DMS153 treated with DMSO at 0.1 percent for 48 hours (cell line): ENCODE measurements around the gene STAG3.
"Not testable (repeated sequence)": the region's sequence is repeated elsewhere in the genome, so short reads cannot be mapped to it uniquely, and the experiment has no call there.

Experiments
- DNase-seq: peaks from one replicate; lab custom pipeline; 2025; ENCODE audit not compliant: unreplicated experiment; lab: John Stamatoyannopoulos, UW

STAG3 gene

DNA sequence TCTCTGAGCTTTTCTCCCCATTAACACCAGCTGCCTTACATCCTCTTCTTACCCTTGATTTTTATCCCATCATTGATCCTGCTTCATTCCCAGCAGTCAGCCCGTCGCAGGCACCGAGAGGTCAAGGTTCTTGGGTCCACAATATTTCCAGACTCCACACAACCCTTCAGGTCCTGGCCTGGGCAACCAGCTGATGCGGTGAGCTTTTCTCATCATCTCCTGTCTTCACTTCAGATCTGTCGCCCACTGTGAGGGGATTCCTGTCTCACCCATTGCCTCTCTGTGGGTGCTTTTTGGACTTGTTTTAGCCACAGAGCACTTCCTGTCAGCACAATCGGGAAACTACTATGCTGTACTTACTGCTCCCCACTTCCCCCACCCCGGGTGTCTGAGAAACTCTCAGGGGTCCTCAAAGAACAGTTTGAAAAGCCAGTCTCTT lies 33.6 kb downstream of the STAG3 start:
- no peak for DNase-seq

DNA sequence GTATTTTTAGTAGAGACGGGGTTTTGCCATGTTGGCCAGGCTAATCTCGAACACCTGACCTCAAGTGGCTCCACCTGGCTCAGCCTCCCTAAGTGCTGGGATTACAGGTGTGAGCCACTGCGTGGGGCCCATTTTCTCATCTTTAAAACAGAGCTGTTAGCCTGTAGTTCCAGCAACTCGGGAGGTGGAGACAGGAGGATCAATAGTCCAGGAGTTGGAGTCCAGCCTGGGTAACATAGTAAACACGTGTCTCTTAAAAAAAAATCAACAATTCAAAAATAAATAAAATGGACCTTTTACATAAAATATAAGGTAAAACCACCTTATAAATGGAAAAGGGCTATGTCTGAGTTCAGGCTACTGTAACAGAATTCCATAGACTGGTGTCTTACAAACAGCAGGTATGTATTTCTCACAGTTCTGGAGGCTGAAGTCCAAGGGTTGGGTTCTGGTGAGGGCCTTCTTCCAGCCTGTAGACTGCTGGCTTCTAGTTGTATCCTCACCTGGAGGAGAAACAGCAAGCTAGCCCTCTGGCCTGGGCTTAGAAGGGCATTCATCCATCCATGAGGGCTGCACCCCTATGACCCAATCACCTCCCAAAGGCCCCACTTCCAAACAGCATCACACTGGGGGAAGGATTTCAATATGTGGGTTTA lies 35.0 kb downstream of the STAG3 start:
- no peak for DNase-seq

DNA sequence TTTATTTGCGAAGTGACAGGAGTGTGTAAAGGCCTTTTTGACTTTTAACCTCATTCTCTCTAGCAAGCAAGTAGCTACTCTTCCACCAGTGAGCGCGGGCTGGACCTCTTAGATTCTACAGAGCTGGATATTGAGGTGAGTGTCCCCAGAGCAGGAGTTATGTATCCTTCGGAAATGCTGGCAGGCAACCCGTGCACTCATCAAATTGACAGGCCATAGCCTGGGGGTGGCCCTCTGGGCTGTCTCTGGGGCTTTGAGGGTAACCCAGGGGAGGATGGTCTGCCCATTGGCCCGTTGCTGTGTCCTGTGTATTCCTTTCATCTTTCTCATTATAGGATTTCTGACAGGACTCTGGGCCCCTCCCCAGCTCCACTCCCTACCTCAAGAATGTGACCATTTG lies 36.0 kb downstream of the STAG3 start:
- DNase-seq = no peak

DNA sequence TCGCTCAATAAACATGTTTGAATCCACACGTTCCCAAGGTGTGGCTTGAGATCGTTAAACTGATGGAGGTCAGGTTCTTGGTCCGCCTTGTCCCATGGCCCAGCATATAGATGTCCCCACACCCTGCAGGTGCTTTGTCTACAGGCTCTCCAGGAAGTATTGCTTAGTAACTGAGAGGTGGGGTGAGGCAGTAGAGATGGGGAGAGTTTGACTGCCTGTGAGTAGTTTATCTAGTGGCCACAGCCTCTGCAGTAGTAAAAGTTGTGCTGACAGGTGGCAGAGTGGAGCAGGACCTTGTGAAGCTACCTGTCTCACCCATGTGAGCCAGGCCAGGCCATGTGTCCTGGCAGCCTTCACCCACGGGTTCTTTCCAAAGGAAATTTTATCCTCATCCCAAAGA lies 36.6 kb downstream of the STAG3 start:
- DNase-seq = not testable (repeated sequence)

DNA sequence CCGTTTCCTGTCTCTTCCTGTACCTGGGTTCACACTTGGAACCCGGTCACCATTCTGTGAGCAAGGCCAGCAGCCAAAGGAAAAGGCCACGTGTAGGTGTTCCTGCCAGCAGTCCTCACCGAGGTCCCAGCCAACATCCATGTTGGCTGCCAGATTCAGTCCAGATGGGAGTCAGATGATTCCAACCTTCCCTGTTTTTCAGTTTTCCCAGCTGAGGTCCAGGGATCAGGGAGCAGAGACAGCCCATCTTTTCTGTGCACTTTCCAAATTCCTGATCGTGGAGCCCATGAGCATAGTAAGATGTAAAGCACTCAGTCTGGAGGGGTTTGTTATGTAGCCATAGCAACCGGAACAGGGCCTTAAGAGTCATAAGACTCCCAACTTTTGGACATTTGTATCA lies 38.2 kb downstream of the STAG3 start:
- no peak for DNase-seq

DNA sequence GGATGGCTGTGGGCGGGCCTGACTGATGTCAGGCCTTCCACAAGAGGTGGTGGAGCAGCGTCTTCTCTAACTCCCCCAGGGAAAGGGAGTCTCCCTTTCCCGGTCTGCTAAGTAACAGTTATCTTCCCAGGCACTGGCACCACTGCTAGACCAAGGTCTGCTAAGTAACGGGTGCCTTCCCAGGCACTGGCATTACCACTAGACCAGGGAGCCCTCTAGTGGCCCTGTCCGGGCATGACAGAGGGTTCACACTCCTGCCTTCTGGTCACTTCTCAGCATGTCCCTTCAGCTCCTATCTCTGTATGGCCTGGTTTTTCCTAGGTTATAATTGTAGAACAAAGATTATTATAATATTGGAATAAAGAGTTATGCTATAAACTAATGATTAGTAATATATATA lies 40.2 kb downstream of the STAG3 start:
- DNase-seq = peak; percentile 23

DNA sequence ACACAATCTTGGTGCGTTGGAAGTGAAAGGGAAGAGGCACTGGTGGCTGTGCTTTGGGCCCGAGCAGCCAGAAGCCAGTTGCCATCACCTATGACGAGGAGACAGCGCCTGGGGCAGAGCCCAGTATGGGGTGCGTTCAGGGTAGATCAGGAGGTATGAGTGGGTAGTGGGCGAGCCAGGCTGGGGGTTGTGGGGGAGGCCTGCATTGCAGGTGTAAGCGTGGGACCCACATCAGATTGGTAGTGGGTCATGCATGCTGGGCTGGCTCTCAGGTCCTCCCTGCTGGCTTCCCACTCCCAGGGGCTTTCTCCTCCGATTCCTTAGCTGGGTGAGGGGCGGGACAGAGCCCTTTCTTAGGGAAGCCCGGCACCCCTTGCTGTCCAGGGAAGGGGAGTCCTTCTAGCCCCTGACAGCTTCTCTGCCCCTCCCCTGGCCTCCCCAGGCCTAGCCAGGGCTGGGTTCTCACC lies 41.6 kb downstream of the STAG3 start:
- no peak for DNase-seq

DNA sequence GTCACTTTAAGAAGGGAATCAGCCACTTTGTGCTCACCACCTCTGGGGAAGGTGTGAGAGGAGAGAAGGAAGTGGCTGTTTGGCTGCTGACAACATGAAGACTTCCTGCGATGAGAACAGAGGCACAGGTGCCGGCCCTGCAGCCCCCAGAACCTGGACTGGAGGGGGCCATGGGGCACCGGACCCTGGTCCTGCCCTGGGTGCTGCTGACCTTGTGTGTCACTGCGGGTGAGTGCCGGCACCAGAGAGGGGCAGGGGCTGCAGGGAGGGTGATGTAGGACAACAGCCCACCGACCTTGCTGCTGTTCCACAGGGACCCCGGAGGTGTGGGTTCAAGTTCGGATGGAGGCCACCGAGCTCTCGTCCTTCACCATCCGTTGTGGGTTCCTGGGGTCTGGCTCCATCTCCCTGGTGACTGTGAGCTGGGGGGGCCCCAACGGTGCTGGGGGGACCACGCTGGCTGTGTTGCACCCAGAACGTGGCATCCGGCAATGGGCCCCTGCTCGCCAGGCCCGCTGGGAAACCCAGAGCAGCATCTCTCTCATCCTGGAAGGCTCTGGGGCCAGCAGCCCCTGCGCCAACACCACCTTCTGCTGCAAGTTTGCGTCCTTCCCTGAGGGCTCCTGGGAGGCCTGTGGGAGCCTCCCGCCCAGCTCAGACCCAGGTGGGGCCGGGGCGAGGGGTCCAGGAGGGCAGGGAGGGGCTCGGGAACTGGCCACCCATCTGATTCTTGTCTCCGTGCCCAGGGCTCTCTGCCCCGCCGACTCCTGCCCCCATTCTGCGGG lies 42.3 kb downstream of the STAG3 start, which contains the start of gene PVRIG:
Gene PVRIG, plus strand, starts transcription at position 149 of the 785 bp plus-strand sequence. Its CDS starts 22 bp downstream, at position 171.
- not testable (repeated sequence) for DNase-seq

DNA sequence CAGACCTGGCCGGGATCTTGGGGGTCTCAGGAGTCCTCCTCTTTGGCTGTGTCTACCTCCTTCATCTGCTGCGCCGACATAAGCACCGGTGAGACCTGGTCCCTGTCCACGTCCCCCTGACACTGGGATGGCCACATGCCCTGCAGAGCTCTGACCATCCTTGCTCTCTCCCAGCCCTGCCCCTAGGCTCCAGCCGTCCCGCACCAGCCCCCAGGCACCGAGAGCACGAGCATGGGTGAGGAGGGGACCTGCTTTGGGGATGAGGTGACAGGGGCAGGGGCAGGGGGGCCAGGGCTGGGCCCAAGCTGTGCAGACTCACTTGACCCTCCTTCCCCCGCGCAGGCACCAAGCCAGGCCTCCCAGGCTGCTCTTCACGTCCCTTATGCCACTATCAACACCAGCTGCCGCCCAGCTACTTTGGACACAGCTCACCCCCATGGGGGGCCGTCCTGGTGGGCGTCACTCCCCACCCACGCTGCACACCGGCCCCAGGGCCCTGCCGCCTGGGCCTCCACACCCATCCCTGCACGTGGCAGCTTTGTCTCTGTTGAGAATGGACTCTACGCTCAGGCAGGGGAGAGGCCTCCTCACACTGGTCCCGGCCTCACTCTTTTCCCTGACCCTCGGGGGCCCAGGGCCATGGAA lies 43.0 kb downstream of the STAG3 start:
- no peak for DNase-seq

DNA sequence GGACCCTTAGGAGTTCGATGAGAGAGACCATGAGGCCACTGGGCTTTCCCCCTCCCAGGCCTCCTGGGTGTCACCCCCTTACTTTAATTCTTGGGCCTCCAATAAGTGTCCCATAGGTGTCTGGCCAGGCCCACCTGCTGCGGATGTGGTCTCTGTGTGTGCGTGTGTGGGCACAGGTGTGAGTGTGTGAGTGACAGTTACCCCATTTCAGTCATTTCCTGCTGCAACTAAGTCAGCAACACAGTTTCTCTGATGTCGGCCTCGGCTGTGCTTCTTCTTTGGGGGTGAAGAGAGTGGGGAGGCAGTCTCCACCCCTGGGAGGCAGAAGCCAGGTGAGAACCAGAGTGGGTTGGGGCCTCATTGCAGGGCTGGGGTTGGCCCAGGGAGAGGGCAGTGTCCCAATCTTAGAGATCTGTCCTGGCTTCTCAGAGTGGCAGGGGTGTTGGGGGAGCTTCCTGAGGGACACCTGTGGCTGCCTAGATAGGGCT lies 43.6 kb downstream of the STAG3 start:
- no peak for DNase-seq

DNA sequence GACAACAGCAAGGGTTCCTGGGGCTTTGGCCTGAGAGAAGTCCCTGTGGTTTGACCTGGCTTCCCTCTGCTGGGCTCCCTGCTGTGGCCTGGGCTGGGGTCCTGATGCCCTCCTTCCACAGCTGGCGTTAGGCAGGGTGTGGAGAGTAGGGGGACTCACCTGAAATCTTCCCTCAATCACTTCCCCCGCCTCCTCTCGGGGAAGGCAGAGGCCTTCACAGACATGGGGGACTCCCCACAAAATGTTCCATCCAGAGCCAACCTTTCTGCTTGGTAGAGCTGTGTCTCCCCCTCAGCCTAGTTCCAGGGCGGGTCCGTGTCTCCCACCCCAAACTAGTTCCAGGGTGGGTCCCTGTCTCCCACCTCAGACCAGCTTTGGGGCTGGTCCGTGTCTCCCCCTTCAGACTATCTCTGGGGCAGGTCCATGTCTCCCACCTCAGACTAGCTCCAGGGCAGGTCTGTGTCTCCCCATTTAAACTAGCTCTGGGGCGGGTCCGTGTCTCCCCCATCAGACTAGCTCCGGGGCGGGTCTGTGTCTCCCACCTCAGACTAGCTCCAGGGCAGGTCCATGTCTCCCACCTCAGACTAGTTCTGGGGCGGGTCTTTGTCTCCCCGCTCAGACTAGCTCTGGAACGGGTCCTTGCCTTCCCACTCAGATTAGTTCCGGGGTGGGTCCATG lies 44.2 kb downstream of the STAG3 start:
- DNase-seq = no peak

DNA sequence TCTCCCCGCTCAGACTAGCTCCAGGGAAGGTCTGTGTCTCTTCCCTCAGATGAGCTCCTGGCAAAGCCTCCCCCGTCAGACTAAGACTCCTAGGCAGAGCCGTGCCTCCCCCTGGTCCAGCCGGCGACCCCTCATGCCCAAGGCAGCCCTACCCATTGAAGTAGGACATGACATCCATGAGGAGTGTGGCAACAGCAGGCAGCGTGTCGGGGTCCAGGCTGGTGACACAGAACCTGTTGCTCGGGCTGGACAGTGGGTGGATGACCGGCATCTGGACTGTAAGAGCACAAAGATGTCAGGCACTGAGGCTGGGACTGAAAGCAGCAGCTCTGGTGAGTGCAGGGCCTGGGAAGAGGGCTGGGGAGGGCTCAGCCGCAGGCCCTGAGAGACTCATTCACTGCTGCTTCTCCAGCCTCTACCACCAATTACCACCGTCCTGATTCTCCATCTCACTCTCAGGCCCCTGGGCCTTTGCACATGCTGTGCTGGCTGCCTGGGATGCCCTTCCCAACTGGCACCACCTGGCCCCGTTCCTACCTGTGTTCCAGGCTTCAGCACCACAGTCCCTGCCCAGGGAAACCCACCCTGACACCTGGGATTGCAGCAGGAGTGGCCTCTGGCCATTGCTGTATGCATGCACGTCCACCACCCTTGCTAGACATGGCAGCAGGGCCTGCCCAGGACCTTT lies 44.9 kb downstream of the STAG3 start:
- DNase-seq = no peak

DNA sequence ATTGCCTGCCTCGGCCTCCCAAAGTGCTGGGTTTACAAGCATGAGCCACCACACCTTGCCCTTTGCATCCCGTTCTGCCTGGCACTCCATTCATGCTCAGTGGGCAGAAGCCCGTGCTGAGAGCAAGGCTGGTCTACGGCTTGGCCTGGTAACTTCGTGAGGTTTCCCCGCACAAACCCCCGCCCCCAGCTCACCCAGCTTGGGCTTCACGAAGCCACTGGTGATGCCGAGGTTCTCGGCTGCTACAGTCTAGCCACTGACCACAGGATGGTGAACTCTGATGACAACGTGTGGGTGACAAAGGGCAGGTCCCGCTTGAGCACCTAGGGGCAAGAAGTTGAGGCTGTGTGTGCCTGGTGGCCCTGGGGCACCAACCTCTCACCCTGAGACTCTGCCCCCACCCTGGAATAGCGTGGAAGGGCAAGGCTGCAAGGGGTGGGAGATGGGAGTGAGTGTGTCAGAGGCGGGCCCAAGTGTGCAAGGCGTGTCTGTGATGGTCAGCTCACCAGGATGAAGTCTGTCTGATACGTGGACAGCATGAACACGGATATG lies 45.7 kb downstream of the STAG3 start:
- not testable (repeated sequence) for DNase-seq

DNA sequence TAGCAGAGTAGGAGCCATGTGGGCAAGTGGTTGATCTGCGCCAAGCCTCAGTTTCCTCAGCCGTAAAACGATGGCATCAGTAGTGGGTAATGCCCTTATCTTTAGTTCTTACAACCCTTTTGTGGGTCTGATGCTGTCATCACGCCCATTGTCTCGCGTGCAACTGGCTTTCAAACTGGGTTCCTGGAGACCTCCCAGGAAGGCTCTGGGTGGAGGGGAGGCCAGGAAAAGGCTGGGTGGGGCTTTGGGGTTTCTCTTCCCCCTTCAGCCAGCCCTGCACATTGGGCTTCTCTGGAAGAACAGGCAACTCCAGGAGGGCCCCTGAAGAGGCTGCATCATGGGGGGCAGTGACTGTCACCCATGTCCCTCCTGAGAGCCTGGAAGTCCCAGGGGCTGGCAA lies 47.2 kb downstream of the STAG3 start:
- DNase-seq = not testable (repeated sequence)

DNA sequence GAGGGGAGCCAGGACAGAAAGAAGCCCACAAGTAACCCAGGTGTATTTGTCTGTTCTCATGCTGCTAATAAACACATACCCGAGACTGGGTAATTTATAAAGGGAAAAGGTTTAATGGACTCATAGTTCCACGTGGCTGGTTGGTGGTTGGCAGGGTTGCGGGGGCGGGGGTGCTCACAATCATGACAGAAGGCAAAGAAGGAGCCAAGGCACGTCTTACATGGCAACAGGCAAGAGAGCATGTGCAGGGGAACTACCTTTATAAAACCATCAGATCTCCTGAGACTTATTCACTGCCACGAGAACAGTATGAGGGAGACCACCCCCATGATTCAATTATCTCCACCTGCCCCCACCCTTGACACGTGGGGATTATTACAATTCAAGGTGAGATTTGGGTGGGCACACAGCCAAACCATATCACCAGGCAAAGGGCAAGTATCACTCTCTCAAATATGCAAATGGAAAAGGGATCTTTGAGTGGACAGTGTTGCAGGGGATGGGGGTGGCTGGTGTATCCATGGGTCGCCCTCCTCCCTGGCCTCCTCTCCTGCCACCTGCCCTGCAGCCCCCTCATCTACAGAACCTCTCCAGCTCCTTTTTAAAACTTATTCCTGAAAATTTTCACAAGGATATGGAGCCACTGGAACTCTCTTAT lies 57.1 kb downstream of the STAG3 start:
- DNase-seq = not testable (repeated sequence)

DNA sequence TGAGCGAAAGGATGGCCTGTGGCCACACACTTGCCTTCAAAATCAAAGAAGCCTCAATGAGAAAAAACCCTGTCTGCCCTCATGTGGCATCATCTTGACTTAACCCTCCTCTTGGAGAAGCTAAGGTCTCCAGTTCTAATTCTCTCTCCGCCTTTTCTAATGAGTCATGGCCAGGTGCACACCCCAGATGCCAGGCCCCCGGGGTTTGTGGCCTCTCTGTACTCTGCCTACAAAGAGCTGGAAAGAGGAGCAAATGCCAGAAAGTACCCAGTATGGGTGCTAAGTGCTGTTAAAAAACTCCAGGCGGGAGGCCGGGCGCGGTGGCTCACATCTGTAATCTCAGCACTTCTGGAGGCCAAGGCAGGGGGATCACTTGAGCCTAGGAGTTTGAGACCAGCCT lies 62.3 kb downstream of the STAG3 start:
- DNase-seq = not testable (repeated sequence)

DNA sequence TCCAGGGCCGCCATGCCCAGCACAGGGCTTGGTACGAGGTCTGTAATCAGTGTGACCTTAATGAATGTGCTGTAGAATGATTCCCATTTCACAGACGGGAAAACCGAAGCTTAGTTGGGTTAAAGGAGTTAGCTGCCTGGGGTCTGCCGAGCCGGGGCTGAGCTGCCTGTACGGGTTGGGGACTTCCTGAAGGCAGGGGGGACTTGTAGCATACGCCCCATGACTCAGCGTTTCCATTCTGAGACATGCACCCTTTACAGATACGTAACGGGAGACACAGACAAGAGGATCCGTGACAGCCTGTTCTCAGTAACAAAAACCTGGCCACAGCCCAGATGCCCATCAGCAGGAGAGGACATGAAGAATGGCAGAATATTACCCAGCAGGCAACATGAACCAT lies 65.7 kb downstream of the STAG3 start:
- not testable (repeated sequence) for DNase-seq

DNA sequence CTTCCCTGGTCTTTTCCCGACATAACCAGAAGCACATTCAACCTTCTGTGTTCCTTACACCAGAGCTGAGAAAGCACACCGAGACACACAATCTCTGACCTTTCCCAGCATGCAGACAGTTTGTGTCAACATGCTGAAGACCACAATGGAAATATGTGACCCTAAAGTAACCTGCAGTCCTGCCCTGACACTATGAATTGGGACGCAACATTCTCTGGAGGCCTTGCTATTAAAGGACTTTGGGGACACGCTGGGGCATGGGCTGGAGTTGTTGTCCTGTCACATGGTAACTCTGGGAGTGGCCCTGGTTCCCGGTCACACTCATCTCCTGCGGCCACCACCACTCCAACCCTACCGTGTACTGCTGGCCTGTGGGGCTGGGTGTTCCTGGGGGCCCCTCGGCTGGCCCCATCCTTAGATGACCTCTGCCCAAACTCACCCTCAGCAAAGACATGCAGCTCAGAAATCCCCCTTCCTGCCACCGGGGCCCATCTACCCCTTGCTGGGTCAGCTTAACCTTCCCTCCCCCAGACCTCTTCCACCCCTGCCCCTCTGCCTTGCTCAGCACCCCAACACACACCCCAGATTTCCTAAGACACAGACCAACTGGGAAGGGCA lies 67.4 kb downstream of the STAG3 start:
- not testable (repeated sequence) for DNase-seq
